CD14-positive monocyte (primary cell): ENCODE results near the gene PRKN. TPM values are rescaled to one million over a fixed set of nuclear protein-coding genes. Genes with fewer than 3 reads are reported as not detected.

Experiments used
- DNase-seq, 3 donors: peaks; one replicate each; pipeline ENCODE4 v3.0.0-alpha.2; 2011 to 2022
- H2AFZ ChIP-seq: 2 replicates; pipeline ENCODE4 v1.6.0; 2012; ENCODE audit warnings: mild to moderate bottlenecking, low read depth, low read length, inconsistent platforms; ENCODE audit not compliant: insufficient read depth, poor library complexity, severe bottlenecking
- H3K27ac ChIP-seq, 2 donors: 1 replicate in 1 of 2; 2 replicates in 1 of 2; pipeline ENCODE4 v1.5.1; 2012 to 2013; ENCODE audit warnings: low read length in 2 of 2, control low read depth in 1 of 2, inconsistent platforms in 1 of 2, low read depth in 1 of 2, mild to moderate bottlenecking in 1 of 2
- H3K27me3 ChIP-seq, 2 donors: one replicate each; pipeline versions ENCODE4 v1.6.0 to v1.6.1; 2011 to 2013; ENCODE audit warnings: low read length in 2 of 2; ENCODE audit not compliant: control insufficient read depth in 2 of 2, insufficient read depth in 2 of 2
- H3K36me3 ChIP-seq, 2 donors: replicated peaks in 1 of 2; 1 replicate in 1 of 2; 2 replicates in 1 of 2; pipeline versions ENCODE4 v1.5.1 to v1.6.1; 2012 to 2013; ENCODE audit warnings: low read length in 2 of 2, control low read depth in 1 of 2, inconsistent platforms in 1 of 2, mild to moderate bottlenecking in 1 of 2; ENCODE audit not compliant: insufficient read depth in 2 of 2, control insufficient read depth in 1 of 2
- H3K4me1 ChIP-seq, 2 donors: 1 replicate in 1 of 2; 2 replicates in 1 of 2; pipeline versions ENCODE4 v1.5.1 to v1.6.1; 2012 to 2013; ENCODE audit warnings: low read length in 2 of 2, control low read depth in 1 of 2, inconsistent platforms in 1 of 2, mild to moderate bottlenecking in 1 of 2, moderate library complexity in 1 of 2; ENCODE audit not compliant: insufficient read depth in 2 of 2, control insufficient read depth in 1 of 2
- H3K4me2 ChIP-seq: replicated peaks from 2 replicates; pipeline ENCODE3; 2012; ENCODE audit warnings: low read length, moderate library complexity, mild to moderate bottlenecking; ENCODE audit not compliant: poor library complexity, severe bottlenecking; ENCODE audit errors: extremely low read depth
- H3K4me3 ChIP-seq, 3 experiments: fragments of 200-600 bp in 1 of 3; sonication (generic) in 1 of 3; replicated peaks in 1 of 3; 1 replicate in 2 of 3; 2 replicates in 1 of 3; pipeline ENCODE4 v1.5.1; 2011 to 2013; ENCODE audit warnings: low read length in 3 of 3, mild to moderate bottlenecking in 3 of 3, control low read depth in 2 of 3, low read depth in 2 of 3, inconsistent platforms in 1 of 3, moderate library complexity in 1 of 3
- H3K79me2 ChIP-seq: 2 replicates; pipeline ENCODE4 v1.6.0; 2012; ENCODE audit warnings: mild to moderate bottlenecking, control low read depth, inconsistent platforms, low read length, moderate library complexity; ENCODE audit not compliant: insufficient read depth
- H3K9ac ChIP-seq: 2 replicates; pipeline ENCODE4 v1.6.0; 2017; ENCODE audit warnings: low read length, mild to moderate bottlenecking; ENCODE audit not compliant: insufficient read depth, poor library complexity, severe bottlenecking
- H3K9me3 ChIP-seq, 2 donors: replicated peaks in 1 of 2; 1 replicate in 1 of 2; 2 replicates in 1 of 2; pipeline versions ENCODE4 v1.5.1 to v1.6.1; 2012 to 2013; ENCODE audit warnings: low read length in 2 of 2, control low read depth in 1 of 2; ENCODE audit not compliant: control insufficient read depth in 1 of 2, insufficient read depth in 1 of 2
- H4K20me1 ChIP-seq: 2 replicates; pipeline ENCODE4 v1.6.0; 2012; ENCODE audit warnings: mild to moderate bottlenecking, low read length, control low read depth, moderate library complexity; ENCODE audit not compliant: insufficient read depth
- H3K27ac Mint-ChIP-seq, 7 donors: one replicate each; pipeline ENCODE4 v1.8.0; 2020; ENCODE audit warnings: mild to moderate bottlenecking in 7 of 7, mixed read lengths in 7 of 7, moderate library complexity in 6 of 7, inconsistent platforms in 2 of 7
- H3K27me3 Mint-ChIP-seq, 3 donors: one replicate each; pipeline ENCODE4 v1.8.0; 2021 to 2022; ENCODE audit warnings: low read depth in 3 of 3, mild to moderate bottlenecking in 3 of 3, mixed read lengths in 3 of 3, moderate library complexity in 3 of 3, inconsistent platforms in 1 of 3
- H3K36me3 Mint-ChIP-seq, 2 donors: one replicate each; pipeline ENCODE4 v1.8.0; 2020; ENCODE audit warnings: mixed read lengths in 2 of 2, inconsistent platforms in 1 of 2, mild to moderate bottlenecking in 1 of 2
- H3K4me1 Mint-ChIP-seq: one replicate; pipeline ENCODE4 v1.8.0; 2020; ENCODE audit warnings: mild to moderate bottlenecking, mixed read lengths
- H3K4me3 Mint-ChIP-seq, 2 donors: one replicate each; pipeline ENCODE4 v1.8.0; 2020; ENCODE audit warnings: mild to moderate bottlenecking in 2 of 2, mixed read lengths in 2 of 2, moderate library complexity in 1 of 2
- H3K9me3 Mint-ChIP-seq, 7 donors: one replicate each; pipeline ENCODE4 v1.8.0; 2020 to 2022; ENCODE audit warnings: mixed read lengths in 7 of 7, mild to moderate bottlenecking in 6 of 7, moderate library complexity in 6 of 7, inconsistent platforms in 2 of 7
- CTCF ChIP-seq: fragments of 200-600 bp; IDR thresholded peaks from one replicate; pipeline ENCODE4 v1.8.0; 2022; ENCODE audit warnings: antibody characterized with exemption, mild to moderate bottlenecking
- WGBS: methylation state at CpG from one replicate; pipeline ENCODE4 v1.1.5; 2013; ENCODE audit warnings: missing lambda C conversion rate; ENCODE audit not compliant: insufficient coverage; 5-methylcytosine and 5-hydroxymethylcytosine counted together
- intact Hi-C, 2 donors: fragments of 100-400 bp; cut with micrococcal nuclease; formaldehyde crosslinking; loops; one replicate each; pipeline versions ENCODE4 v1.15.0 to v1.15.1; 2023
- polyA plus RNA-seq, 3 donors: library from polyadenylated mRNA; depleted of rRNA in 1 of 3; unstranded in 2 of 3; stranded (reverse) in 1 of 3; fragments of 300-500 nt in 2 of 3; fragments of >200 nt in 1 of 3; fragmentation: Illumina TruSeq in 2 of 3; gene quantifications; 1 replicate in 2 of 3; 2 replicates in 1 of 3; pipeline ENCODE4 v1.2.3, GENCODE V29; 2012 to 2021

PRKN gene
- polyA plus RNA-seq, 3 donors = 0.19 to 0.21 TPM; not detected in 1

GRCh38 chr6:161796681-161797080, 930.9 kb downstream of the PRKN start:
- Histone ChIP-seq H3K4me1 (no peaks in the 10 kb centered on the region), H2AFZ (no peak overlapping the region), H3K4me2 (no peak overlapping the region), H3K27ac (no peak overlapping the region), H3K9me3 (peaks cover 0 to 13% of the 10 kb centered on the region in 2 donors), H3K36me3 (no peaks in the 10 kb centered on the region), H4K20me1 (no peaks in the 10 kb centered on the region), H3K27me3 (no peaks in the 10 kb centered on the region), H3K4me3 (no peak overlapping the region), H3K9ac (no peak overlapping the region), H3K79me2 (no peaks in the 10 kb centered on the region)
- H3K9me3 Mint-ChIP-seq = peaks cover 2 to 23% (median 10%) of the 10 kb centered on the region in 7 donors
- H3K4me1 Mint-ChIP-seq = no peaks in the 10 kb centered on the region
- DNase-seq = no peak
- no peak overlapping the region for H3K4me3 Mint-ChIP-seq
- no peak for TF ChIP-seq CTCF
- no CpG with 5 or more reads among the region's 1 CpG for WGBS
- no peaks in the 10 kb centered on the region for H3K36me3 Mint-ChIP-seq
- intact Hi-C loops = no loop called here
- H3K27ac Mint-ChIP-seq = no peak overlapping the region
- H3K27me3 Mint-ChIP-seq = no peaks in the 10 kb centered on the region

- no peak overlapping the region for H3K4me3 ChIP-seq
- peaks cover 5 to 10% of the 10 kb centered on the region in 2 donors for H3K9me3 ChIP-seq
- no peak for TF ChIP-seq CTCF
- Mint-ChIP-seq H3K27me3 (no peaks in the 10 kb centered on the region), H3K4me3 (no peak overlapping the region), H3K36me3 (no peaks in the 10 kb centered on the region), H3K9me3 (peaks cover 5 to 20% (median 13%) of the 10 kb centered on the region in 7 donors), H3K4me1 (no peaks in the 10 kb centered on the region), H3K27ac (no peak overlapping the region)
- H4K20me1 ChIP-seq = no peaks in the 10 kb centered on the region
- H3K9ac ChIP-seq = no peak overlapping the region
- no peak overlapping the region for H3K4me2 ChIP-seq
- no peaks in the 10 kb centered on the region for H3K27me3 ChIP-seq
- H3K27ac ChIP-seq = no peak overlapping the region
- no peak for DNase-seq
- H3K79me2 ChIP-seq = no peaks in the 10 kb centered on the region
- H3K4me1 ChIP-seq = no peaks in the 10 kb centered on the region
- H3K36me3 ChIP-seq = no peaks in the 10 kb centered on the region
- intact Hi-C loops = no loop called here
- WGBS = 91% methylated on average over 5 of the region's 8 CpGs
- no peak overlapping the region for H2AFZ ChIP-seq
Observed at GRCh38 chr6:161792851-161793493, 934.6 kb downstream of the PRKN start.
